KBM-7 (cell line): ENCODE data around the gene HEATR5A.
"Not testable (repeated sequence)": the region's sequence is repeated elsewhere in the genome, so short reads cannot be mapped to it uniquely, and the experiment has no call there.

ENCODE experiments used
- DNase-seq: peaks from one replicate; pipeline ENCODE4 v3.0.0-alpha.2; 2015
- in situ Hi-C: fragments of 300-500 bp; cut with MboI; formaldehyde crosslinking; loops from 2 replicates; pipeline ENCODE4 v1.14.3; 2020; ENCODE audit warnings: low sequenced_read_pairs, low pct_unique_long_range_greater_than_20kb, mixed read lengths

The HEATR5A gene

GRCh38 chr14:31269634-31270195 lies 150.6 kb downstream of the HEATR5A start:
- in situ Hi-C loops = no loop called here
- no peak for DNase-seq

DNA sequence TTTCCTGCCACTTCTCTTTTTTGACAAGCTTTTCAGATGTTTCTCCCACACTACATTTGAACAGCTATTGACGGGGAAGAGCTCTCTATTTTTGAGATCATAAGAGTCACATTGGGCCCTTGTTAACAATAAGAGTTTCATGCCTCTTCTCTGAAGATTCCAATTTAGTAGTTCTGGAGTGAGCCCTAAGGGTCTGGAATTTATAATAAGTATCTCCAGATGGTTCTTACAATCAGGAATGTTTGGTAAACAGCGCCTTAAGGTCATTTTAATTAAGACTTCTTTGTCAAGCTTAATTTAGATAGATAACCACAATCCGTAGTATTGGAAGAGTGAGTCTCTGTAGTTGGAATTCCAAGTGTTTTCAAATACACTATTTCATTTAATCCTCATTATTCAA lies 152.1 kb downstream of the HEATR5A start:
- in situ Hi-C loops = no loop called here
- DNase-seq = no peak

- no peak for DNase-seq
- in situ Hi-C loops = no loop called here
Measured at GRCh38 chr14:31266437-31267331, 153.7 kb downstream of the HEATR5A start.

DNA sequence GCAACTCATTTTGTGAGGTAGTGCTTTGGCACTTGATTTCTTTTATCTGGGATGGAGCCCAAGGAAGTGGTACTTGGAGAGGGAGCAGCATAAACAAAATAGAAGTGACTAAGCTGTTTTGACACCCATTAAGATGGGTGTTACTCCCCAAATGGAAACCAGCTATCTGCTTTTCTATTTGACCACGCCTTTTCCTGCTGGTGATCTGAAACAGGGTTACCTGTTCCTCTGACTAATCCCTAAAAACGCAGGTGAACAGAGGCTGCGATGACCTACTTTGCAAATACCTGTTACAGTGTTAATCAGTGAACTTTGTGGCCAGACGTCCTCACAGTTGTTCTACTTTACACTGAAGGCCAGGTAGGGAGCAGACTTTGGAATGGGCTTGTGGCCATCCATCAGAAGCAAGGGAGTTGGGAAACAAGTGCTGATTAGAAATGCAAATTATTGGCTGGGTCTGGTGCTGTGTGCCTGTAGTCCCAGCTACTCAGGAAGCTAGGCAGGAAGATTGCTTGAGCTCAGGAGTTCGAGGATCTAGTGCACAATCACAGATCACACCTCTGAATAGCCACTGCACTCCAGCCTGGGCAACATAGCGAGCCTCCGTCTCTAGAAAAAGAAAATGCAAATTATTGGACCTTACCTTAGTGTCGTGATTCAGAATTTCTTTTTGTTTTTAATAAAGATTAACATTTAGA lies 154.5 kb downstream of the HEATR5A start:
- in situ Hi-C loops = no loop called here
- DNase-seq = no peak

DNA sequence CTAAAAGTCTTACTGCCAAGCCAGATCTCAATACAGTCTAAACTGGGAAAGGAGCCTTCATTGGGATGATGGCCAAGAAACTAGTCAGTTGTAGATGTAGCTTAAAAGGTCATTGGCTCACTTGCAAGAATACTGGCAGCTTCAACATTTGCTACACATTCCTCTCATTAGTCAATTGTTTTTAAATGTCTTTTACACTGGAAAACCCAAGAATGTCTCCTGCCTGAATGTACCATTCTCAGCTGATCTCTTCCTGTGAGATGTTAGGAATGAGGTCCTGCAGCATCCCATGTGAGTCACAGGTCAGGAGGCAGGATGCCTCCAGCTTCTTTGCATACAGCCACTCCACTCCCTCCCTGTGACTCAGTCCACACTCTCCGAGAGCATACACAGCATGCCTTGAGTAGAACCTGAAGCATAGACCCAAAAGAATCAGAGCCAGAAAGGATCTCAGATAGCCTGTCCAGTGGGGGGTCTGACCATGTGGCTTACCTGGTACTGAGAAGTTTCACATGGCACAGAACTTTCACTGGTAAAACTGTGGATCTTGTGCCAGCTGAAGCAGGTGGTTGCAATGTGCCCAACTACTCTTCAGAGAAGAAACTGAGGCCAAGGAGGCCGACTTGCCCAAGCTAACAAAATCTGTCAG lies 156.7 kb downstream of the HEATR5A start:
- in situ Hi-C loops = no loop called here

GRCh38 chr14:31261859-31262731 lies 158.3 kb downstream of the HEATR5A start:
- in situ Hi-C loops = no loop called here
- no peak for DNase-seq

More for the DNA sequence above, 156.7 kb downstream of the HEATR5A start:
- DNase-seq = no peak

DNA sequence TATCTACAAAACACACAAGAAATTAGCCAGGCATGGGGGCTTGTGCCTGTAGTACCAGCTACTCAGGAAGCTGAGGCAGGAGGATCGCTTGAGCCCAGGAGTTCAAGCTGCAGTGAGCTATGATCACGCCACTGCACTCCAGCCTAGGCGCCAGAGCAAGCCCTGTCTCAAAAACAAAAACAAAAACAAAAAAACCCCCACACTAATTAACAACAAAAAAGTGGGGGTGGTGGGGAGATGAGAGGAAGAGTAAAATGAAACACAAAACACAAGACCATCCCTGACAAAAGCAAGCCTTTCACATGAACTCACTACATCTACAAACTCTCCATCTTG lies 158.9 kb downstream of the HEATR5A start:
- no peak for DNase-seq
- in situ Hi-C loops = no loop called here

DNA sequence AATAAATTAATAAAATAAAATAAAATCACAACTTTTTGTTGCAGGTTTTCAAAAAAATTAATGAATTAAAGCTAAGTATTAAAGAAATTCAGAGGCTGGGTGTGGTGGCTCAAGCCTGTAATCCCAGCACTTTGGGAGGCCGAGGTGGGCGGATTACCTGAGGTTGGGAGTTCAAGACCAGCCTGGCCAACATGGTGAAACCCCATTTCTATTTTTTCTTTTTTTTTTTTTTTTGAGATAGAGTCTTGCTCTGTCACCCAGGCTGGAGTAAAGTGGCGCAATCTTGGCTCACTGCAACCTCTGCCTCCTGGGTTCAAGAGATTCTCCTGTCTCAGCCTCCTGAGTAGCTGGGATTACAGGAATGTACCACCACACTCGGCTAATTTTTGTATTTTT lies 161.3 kb downstream of the HEATR5A start:
- DNase-seq, in situ Hi-C loops: not testable (repeated sequence)

- in situ Hi-C loops = no loop called here
- DNase-seq = no peak
Measured at GRCh38 chr14:31258427-31259039, 161.8 kb downstream of the HEATR5A start.

DNA sequence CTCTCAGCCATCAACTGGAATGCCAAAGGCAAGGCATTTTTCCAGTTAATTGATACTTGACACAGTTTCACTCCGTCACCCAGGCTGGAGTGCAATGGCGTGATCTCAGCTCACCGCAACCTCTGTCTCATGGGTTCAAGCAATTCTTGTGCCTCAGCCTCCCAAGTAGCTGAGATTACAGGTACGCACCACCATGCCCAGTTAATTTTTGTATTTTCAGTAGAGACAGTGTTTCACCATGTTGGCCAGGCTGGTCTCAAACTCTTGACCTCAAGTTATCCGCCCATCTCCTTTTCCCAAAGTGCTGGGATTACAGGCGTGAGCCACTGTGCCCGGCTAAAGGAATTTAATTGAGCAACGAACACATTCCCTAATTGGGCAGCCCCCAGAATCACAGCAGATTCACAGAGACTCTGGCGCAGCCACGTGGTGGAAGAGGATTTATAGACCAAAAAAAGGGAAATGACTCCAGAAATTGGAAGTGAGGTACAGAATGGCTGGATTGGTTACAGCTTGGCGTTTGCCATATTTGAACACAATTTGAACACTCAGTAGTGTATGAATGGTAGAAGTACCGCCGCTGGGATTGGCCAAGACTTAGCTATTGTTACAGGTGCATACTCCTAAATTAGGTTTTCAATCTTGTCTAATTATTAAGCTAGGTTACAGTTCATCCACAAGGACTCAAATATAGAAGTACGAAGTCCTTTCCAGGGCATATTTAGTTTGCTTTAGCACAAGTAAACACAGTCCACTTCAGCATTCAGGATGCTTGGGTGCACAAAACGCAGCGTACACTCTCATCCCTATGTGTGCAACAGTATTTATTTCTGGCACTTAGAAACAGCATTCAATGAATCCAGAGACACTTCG lies 162.6 kb downstream of the HEATR5A start:
- DNase-seq, in situ Hi-C loops: not testable (repeated sequence)

GRCh38 chr14:31257244-31257553 lies 163.2 kb downstream of the HEATR5A start:
- DNase-seq = no peak
- in situ Hi-C loops = no loop called here

GRCh38 chr14:31256534-31257243 lies 163.7 kb downstream of the HEATR5A start:
- DNase-seq = no peak
- in situ Hi-C loops = no loop called here

GRCh38 chr14:31255918-31256317 lies 164.4 kb downstream of the HEATR5A start:
- in situ Hi-C loops, DNase-seq: not testable (repeated sequence)

GRCh38 chr14:31255286-31255685 lies 165.1 kb downstream of the HEATR5A start:
- no peak for DNase-seq
- in situ Hi-C loops = no loop called here

GRCh38 chr14:31253746-31254471 lies 166.4 kb downstream of the HEATR5A start:
- in situ Hi-C loops = no loop called here

DNA sequence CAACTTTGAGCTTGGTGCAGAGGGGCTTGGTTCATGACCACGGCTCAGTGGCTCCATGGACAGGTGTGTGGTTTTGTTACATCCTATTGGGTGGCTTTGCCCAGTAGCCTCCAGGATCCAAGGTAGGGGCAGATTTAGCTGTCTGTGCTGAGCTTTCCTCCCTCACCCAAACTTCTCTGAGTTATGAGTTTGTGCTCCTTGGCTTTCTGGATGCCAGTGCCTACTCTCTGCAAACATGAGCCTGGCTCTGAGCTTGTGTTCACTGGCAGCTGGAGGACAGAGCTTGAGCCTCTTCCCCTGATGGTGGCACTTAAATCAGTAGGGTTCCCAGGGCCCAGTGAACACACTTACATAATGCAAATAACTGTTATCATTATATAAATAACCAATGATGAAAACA lies 167.5 kb downstream of the HEATR5A start:
- no peak for DNase-seq
- in situ Hi-C loops = no loop called here

More at GRCh38 chr14:31253746-31254471, 166.4 kb downstream of the HEATR5A start:
- no peak for DNase-seq
